PC-9 (cell line): ENCODE data around the gene PGF. TPM values are rescaled to one million over a fixed set of nuclear protein-coding genes. Genes with fewer than 3 reads are reported as not detected.
A peak's percentile ranks its signal among the peaks of the same experiment; 100 is the strongest.

Experiments
- BruUV-seq: library from RNA; stranded (reverse); fragments of 400-500 nt; replicated peaks from 2 replicates; lab custom pipeline; 2021; lab: Mats Ljungman, UMichigan
- CTCF ChIA-PET: fragments of 300-600 bp; sonication (Branson Sonifier 250); formaldehyde crosslinking; loops from one replicate; lab custom pipeline; 2022; ENCODE audit warnings: antibody characterized with exemption; lab: Charles Lee
- POLR2A ChIA-PET: fragments of 300-600 bp; sonication (Branson Sonifier 250); formaldehyde crosslinking; loops from one replicate; lab custom pipeline; 2022; ENCODE audit warnings: antibody characterized with exemption; ENCODE audit not compliant: unreplicated experiment; lab: Charles Lee
- DNase-seq, 2 experiments: peaks; one replicate each; pipeline versions ENCODE4 v3.0.0 to v3.0.0-alpha.2; 2015 to 2022; ENCODE audit warnings: mixed read lengths in 1 of 2
- H2AFZ ChIP-seq: fragments of 200-600 bp; sonication (generic); 2 replicates; pipeline ENCODE4 v1.8.1; 2017; ENCODE audit warnings: antibody characterized with exemption
- H3F3A ChIP-seq: fragments of 200-600 bp; sonication (generic); 2 replicates; pipeline ENCODE4 v1.8.1; 2017; ENCODE audit warnings: antibody characterized with exemption, mild to moderate bottlenecking, low read depth; ENCODE audit not compliant: insufficient read depth
- H3K27ac ChIP-seq: fragments of 200-600 bp; sonication (generic); 2 replicates; pipeline ENCODE4 v1.6.1; 2016; ENCODE audit warnings: mixed run types
- H3K27me3 ChIP-seq: fragments of 200-600 bp; sonication (generic); 2 replicates; pipeline ENCODE4 v1.6.1; 2016; ENCODE audit warnings: low read depth, mixed run types; ENCODE audit not compliant: insufficient read depth
- H3K36me3 ChIP-seq: fragments of 200-600 bp; sonication (generic); 2 replicates; pipeline ENCODE4 v1.6.1; 2016; ENCODE audit warnings: low read depth, mixed run types
- H3K4me1 ChIP-seq: fragments of 200-600 bp; sonication (generic); replicated peaks from 2 replicates; pipeline ENCODE4 v1.6.1; 2016; ENCODE audit warnings: mixed run types; ENCODE audit not compliant: insufficient read depth
- H3K4me2 ChIP-seq: fragments of 200-600 bp; sonication (generic); 2 replicates; pipeline ENCODE4 v1.6.1; 2017; ENCODE audit warnings: mixed run types
- H3K4me3 ChIP-seq: fragments of 200-600 bp; sonication (generic); 2 replicates; pipeline ENCODE4 v1.6.1; 2016; ENCODE audit warnings: mixed run types
- H3K79me2 ChIP-seq: fragments of 200-600 bp; sonication (generic); 2 replicates; pipeline ENCODE4 v1.6.1; 2017; ENCODE audit warnings: low read depth, mixed run types
- H3K9me2 ChIP-seq: fragments of 200-600 bp; sonication (generic); 2 replicates; pipeline ENCODE4 v1.8.1; 2017; ENCODE audit warnings: mild to moderate bottlenecking; ENCODE audit not compliant: insufficient read depth
- H3K9me3 ChIP-seq: fragments of 200-600 bp; sonication (generic); 2 replicates; pipeline ENCODE4 v1.8.1; 2016; ENCODE audit warnings: low read depth; ENCODE audit not compliant: insufficient read depth
- H4K20me1 ChIP-seq: fragments of 200-600 bp; sonication (generic); 2 replicates; pipeline ENCODE4 v1.8.1; 2017; ENCODE audit not compliant: insufficient read depth
- EZH2 ChIP-seq: fragments of 200-600 bp; sonication (generic); IDR thresholded peaks from 2 replicates; pipeline ENCODE4 v1.8.0; 2017; ENCODE audit warnings: antibody characterized with exemption, low read depth
- intact Hi-C: fragments of 100-400 bp; cut with micrococcal nuclease; formaldehyde crosslinking; loops from one replicate; pipeline ENCODE4 v1.10.0; 2022; ENCODE audit not compliant: unreplicated experiment
- total RNA-seq: library from RNA; stranded (reverse); gene quantifications from 2 replicates; pipeline ENCODE4 v1.2.3, GENCODE V29; 2021
- TF ChIP-seq, protein P1 (sequence below): fragments of 200-600 bp; sonication (generic); conservative IDR thresholded peaks from 2 replicates; pipeline ENCODE4 v1.6.1; 2017; ENCODE audit warnings: mixed run types, antibody characterized with exemption, mild to moderate bottlenecking, moderate library complexity

The PGF gene
- total RNA-seq, 1 experiment from 2014 or later = 11.7 TPM

DNA sequence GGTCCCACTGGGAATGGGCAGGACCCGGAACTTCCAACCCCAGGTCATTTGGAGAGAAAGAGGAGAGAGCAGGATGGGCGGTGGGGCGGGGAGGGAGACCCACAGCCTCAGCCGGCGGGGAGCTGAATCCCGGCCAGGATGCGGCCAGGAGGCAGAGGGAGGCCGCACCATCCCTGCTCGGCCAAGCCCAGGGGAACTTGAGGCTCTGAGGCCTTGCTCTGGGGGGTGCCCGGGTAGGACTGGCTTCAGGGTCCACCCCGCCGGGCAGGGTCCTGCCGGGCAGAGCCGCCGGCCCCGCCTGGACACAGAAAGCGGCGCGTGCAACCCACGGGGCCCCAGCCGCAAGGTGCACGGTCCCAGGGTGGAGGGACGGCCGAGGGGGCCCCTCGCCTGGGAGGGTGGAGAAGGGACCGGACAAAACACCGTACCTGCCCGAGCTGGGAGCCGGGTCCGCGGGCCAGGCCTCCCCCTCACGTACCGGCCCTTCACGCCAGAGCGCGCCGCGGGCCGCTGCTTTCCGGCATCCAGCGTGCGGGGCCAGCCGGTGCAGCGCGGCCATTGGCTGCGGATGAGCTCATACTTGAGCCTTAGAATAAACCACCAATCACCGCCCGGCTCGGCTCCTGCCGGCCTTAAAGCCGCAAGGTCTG is 32.5 kb downstream of the PGF start, which contains the start of gene RPS6KL1:
RPS6KL1 (minus strand) TSS at position 509 of the 650 bp plus-strand sequence. CDS start 1,719 bp downstream, outside the sequence.
- H3K4me1 ChIP-seq = peaks cover 4% of the 10 kb centered on the region
- no peak within 1 kb of the TSS for H3K27ac ChIP-seq
- H3F3A ChIP-seq = peaks cover 6% of the 10 kb centered on the region; the same call in 1 of the 2 replicates
- H3K27me3 ChIP-seq = 0 out of 2 replicates have a peak, but pooled peaks cover 4% of the 10 kb centered on the region
- CTCF ChIA-PET = interaction anchor here (0.5 to 2.2 kb wide), 19 partner anchors 8 to 891 kb away, joined by 3 to 25 read pairs (median 5); partner anchors contain the start of genes NEK9 and ZC2HC1C
- intact Hi-C loops = loop anchor here (1.0 kb wide), 1 partner anchor 17 kb away; no protein-coding TSS in a partner anchor
- TF ChIP-seq, protein P1, sequence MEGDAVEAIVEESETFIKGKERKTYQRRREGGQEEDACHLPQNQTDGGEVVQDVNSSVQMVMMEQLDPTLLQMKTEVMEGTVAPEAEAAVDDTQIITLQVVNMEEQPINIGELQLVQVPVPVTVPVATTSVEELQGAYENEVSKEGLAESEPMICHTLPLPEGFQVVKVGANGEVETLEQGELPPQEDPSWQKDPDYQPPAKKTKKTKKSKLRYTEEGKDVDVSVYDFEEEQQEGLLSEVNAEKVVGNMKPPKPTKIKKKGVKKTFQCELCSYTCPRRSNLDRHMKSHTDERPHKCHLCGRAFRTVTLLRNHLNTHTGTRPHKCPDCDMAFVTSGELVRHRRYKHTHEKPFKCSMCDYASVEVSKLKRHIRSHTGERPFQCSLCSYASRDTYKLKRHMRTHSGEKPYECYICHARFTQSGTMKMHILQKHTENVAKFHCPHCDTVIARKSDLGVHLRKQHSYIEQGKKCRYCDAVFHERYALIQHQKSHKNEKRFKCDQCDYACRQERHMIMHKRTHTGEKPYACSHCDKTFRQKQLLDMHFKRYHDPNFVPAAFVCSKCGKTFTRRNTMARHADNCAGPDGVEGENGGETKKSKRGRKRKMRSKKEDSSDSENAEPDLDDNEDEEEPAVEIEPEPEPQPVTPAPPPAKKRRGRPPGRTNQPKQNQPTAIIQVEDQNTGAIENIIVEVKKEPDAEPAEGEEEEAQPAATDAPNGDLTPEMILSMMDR = no peak
- no peak for TF ChIP-seq EZH2
- no peaks in the 10 kb centered on the region for H3K9me3 ChIP-seq
- POLR2A ChIA-PET = interaction anchor here (0.6 to 0.8 kb wide), 11 partner anchors 18 to 1365 kb away, joined by 3 to 15 read pairs (median 7); partner anchors contain the start of gene ACYP1
- peak within 1 kb of the TSS; percentile 76 for H3K4me3 ChIP-seq
- no peaks in the 10 kb centered on the region for H3K79me2 ChIP-seq
- no peaks in the 10 kb centered on the region for H3K36me3 ChIP-seq
- peak within 1 kb of the TSS; percentile 88 for H3K4me2 ChIP-seq
- H3K9me2 ChIP-seq = no peaks in the 10 kb centered on the region
- BruUV-seq = no TSS peak
- peak; percentile 66 to 87 for DNase-seq
- H4K20me1 ChIP-seq = no peaks in the 10 kb centered on the region
- H2AFZ ChIP-seq = peak within 1 kb of the TSS; percentile 94

DNA sequence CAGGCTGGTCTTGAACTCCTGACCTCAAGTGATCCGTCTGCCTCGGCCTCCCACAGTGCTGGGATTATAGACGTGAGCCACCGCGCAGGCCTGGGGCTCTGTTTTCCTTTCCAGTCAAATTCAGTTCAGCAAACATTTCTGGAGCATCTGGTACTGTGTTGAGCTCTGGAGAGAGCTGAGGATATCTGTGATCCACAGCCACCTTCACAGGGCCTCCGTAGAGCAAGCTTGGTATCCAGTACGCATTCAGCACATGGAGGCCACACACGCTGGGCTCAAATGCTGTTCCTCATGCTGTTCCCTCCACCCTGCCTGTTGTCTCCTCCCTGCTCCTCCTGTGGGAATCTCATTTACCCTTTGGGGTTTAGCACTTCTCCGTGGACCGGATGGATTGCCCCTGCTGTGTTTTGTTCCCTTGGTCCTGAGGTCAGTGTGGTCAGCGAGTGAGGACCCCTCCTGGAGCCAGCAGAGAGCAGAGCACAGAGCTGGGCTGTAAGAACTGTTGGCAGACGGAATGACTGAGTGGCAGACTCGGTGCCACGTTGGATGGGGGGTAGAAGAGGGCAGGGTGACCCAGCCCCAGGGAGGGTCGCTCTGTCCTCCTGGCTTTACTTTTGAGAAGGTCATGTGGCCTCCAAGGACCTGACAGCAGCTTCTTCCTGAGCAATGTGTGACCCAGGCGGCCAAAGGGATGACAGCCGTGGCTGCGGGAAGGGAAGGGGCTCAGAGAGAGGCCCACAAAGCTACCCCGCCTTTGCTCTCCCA is 33.2 kb downstream of the PGF start:
- H3K79me2 ChIP-seq = no peaks in the 10 kb centered on the region
- H3K4me1 ChIP-seq = peaks cover 4% of the 10 kb centered on the region
- no peak overlapping the region for H3K27ac ChIP-seq
- TF ChIP-seq EZH2 = no peak
- TF ChIP-seq, protein P1 = no peak
- intact Hi-C loops = no loop called here
- ChIA-PET POLR2A (interaction anchor here (0.7 kb wide), 1 partner anchor 70 kb away, joined by 3 read pairs; no protein-coding TSS in a partner anchor), CTCF (interaction anchor here (0.6 to 2.2 kb wide), 7 partner anchors 16 to 205 kb away, joined by 3 to 10 read pairs (median 4); partner anchors contain the start of genes NEK9 and ZC2HC1C)
- no peaks in the 10 kb centered on the region for H3K9me2 ChIP-seq
- no peak for DNase-seq
- peak overlapping the region; percentile 76; the same call in 1 of the 2 replicates for H3K4me3 ChIP-seq
- 0 out of 2 replicates have a peak, but pooled peaks cover 4% of the 10 kb centered on the region for H3K27me3 ChIP-seq
- H3F3A ChIP-seq = peaks cover 6% of the 10 kb centered on the region; the same call in 1 of the 2 replicates
- H2AFZ ChIP-seq = peak overlapping the region; percentile 94
- H3K4me2 ChIP-seq = peak overlapping the region; percentile 88
- TSS peak; percentile 54 for BruUV-seq
- no peaks in the 10 kb centered on the region for H3K9me3 ChIP-seq
- H4K20me1 ChIP-seq = no peaks in the 10 kb centered on the region
- no peaks in the 10 kb centered on the region for H3K36me3 ChIP-seq

DNA sequence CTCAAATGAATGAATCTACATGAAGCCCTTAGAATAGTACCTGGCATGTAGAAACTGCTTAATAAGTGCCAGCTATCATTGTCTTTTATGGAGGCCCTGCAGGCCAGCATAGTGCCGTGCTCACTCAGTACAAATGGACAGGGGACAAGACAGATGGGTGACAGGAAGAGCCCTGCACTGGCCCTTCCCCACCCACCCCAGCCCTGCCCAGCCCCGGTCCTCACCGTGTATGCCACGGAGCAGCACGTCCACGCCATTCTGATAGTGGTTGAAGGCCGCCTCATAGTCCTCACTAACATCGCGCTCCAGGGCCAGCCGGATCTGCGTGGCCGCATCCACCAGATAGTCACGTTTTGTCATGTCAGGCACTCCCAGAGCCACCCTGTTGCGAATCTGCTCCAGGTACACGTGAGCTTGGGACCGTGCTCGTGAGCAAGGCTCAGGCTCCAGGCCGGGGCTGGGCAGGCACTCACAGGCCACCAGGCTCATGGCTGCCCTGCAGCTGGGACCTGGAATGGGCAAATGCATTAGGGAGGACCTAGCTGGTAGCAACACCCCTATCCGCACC is 34.3 kb downstream of the PGF start:
- Histone ChIP-seq H3K4me2 (no peak overlapping the region), H3K9me3 (no peaks in the 10 kb centered on the region), H3K79me2 (no peaks in the 10 kb centered on the region), H3K4me3 (no peak overlapping the region), H3K36me3 (no peaks in the 10 kb centered on the region), H3K27me3 (0 out of 2 replicates have a peak, but pooled peaks cover 3% of the 10 kb centered on the region), H4K20me1 (no peaks in the 10 kb centered on the region), H3F3A (peaks cover 6% of the 10 kb centered on the region; the same call in 1 of the 2 replicates), H3K4me1 (peaks cover 4% of the 10 kb centered on the region), H2AFZ (no peak overlapping the region), H3K27ac (no peak overlapping the region), H3K9me2 (no peaks in the 10 kb centered on the region)
- intact Hi-C loops = no loop called here
- BruUV-seq = no TSS peak
- POLR2A ChIA-PET = interaction anchor here (0.7 kb wide), 1 partner anchor 13 kb away, joined by 6 read pairs; no protein-coding TSS in a partner anchor
- TF ChIP-seq, protein P1 = no peak
- TF ChIP-seq EZH2 = no peak
- no peak for DNase-seq
- CTCF ChIA-PET = interaction anchor here (0.6 to 1.0 kb wide), 2 partner anchors 15 to 494 kb away, joined by 3 read pairs; no protein-coding TSS in a partner anchor
